BJ (cell line): ENCODE results near the gene SUPT3H. TPM values are rescaled to one million over a fixed set of nuclear protein-coding genes. Genes with fewer than 3 reads are reported as not detected.

Source experiments
- CTCF ChIA-PET: fragments of 350-600 bp; formaldehyde crosslinking; extraction: SDS; loops from one replicate; lab custom pipeline; 2021; ENCODE audit warnings: antibody characterized with exemption, inconsistent platforms; lab: Yijun Ruan, JAX
- POLR2A ChIA-PET: fragments of 300-600 bp; sonication (Branson Sonifier 250); formaldehyde crosslinking; extraction: SDS; loops from one replicate; lab custom pipeline; 2021; ENCODE audit warnings: antibody characterized with exemption; lab: Charles Lee
- DNase-seq: peaks from one replicate; pipeline ENCODE4 v3.0.0-alpha.2; 2011; ENCODE audit warnings: low read depth
- H3K27me3 ChIP-seq: 2 replicates; pipeline ENCODE4 v1.6.0; 2011; ENCODE audit warnings: low read length; ENCODE audit not compliant: control insufficient read depth, insufficient read depth
- H3K36me3 ChIP-seq: 2 replicates; pipeline ENCODE4 v1.5.1; 2011; ENCODE audit warnings: low read length; ENCODE audit not compliant: control insufficient read depth, insufficient read depth
- H3K4me3 ChIP-seq: 2 replicates; pipeline ENCODE4 v1.5.1; 2011; ENCODE audit warnings: low read depth, mild to moderate bottlenecking, control low read depth, low read length
- CTCF ChIP-seq: IDR thresholded peaks from 2 replicates; pipeline ENCODE4 v1.5.1; 2011; ENCODE audit warnings: low read depth, mild to moderate bottlenecking, control low read depth, inconsistent platforms, low read length, moderate library complexity; ENCODE audit not compliant: insufficient read depth
- polyA plus RNA-seq: library from polyadenylated mRNA; depleted of rRNA; stranded (reverse); fragments of >200 nt; gene quantifications from 2 replicates; pipeline ENCODE4 v1.2.3, GENCODE V29; 2011

SUPT3H gene
- polyA plus RNA-seq, 1 experiment, result 7.8 TPM

GRCh38 chr6:44956396-44956795, 421.3 kb downstream of the SUPT3H start:
- H3K27me3 ChIP-seq, result no peaks in the 10 kb centered on the region
- CTCF ChIA-PET, result interaction anchor here (1.3 kb wide), 1 partner anchor 8 kb away, joined by 3 read pairs; no protein-coding TSS in a partner anchor
- POLR2A ChIA-PET, result no interaction called here
- H3K4me3 ChIP-seq, result no peak overlapping the region
- H3K36me3 ChIP-seq, result no peaks in the 10 kb centered on the region
- TF ChIP-seq CTCF, result no peak
- DNase-seq, result no peak

- ChIA-PET POLR2A (no interaction called here), CTCF (interaction anchor here (1.3 kb wide), 1 partner anchor 9 kb away, joined by 3 read pairs; no protein-coding TSS in a partner anchor)
- TF ChIP-seq CTCF, result no peak
These were observed 422.6 kb downstream of the SUPT3H start for GRCh38 chr6:44955145-44955544.

GRCh38 chr6:44954281-44954680, 423.5 kb downstream of the SUPT3H start:
- no peak for TF ChIP-seq CTCF
- CTCF ChIA-PET, result interaction anchor here (1.6 kb wide), 1 partner anchor 19 kb away, joined by 3 read pairs; no protein-coding TSS in a partner anchor
- POLR2A ChIA-PET, result no interaction called here
- H3K36me3 ChIP-seq, result no peaks in the 10 kb centered on the region
- H3K27me3 ChIP-seq, result no peaks in the 10 kb centered on the region
- no peak for DNase-seq
- no peak overlapping the region for H3K4me3 ChIP-seq

More at GRCh38 chr6:44955145-44955544, 422.6 kb downstream of the SUPT3H start:
- no peak for DNase-seq
- Histone ChIP-seq H3K27me3 (no peaks in the 10 kb centered on the region), H3K36me3 (no peaks in the 10 kb centered on the region), H3K4me3 (no peak overlapping the region)

- no peaks in the 10 kb centered on the region for H3K36me3 ChIP-seq
- H3K4me3 ChIP-seq, result no peak overlapping the region
- H3K27me3 ChIP-seq, result no peaks in the 10 kb centered on the region
- POLR2A ChIA-PET, result interaction anchor here (0.7 kb wide), 1 partner anchor 764 kb away, joined by 12 read pairs; no protein-coding TSS in a partner anchor
- no peak for TF ChIP-seq CTCF
- CTCF ChIA-PET, result no interaction called here
- no peak for DNase-seq
These were observed 426.4 kb downstream of the SUPT3H start for GRCh38 chr6:44951253-44951747.

GRCh38 chr6:44949596-44950201, 428.0 kb downstream of the SUPT3H start:
- no peak overlapping the region for H3K4me3 ChIP-seq
- no peaks in the 10 kb centered on the region for H3K27me3 ChIP-seq
- CTCF ChIA-PET, result no interaction called here
- POLR2A ChIA-PET, result no interaction called here
- H3K36me3 ChIP-seq, result no peaks in the 10 kb centered on the region
- no peak for TF ChIP-seq CTCF
- no peak for DNase-seq
